IMR-90 (cell line): ENCODE results near the gene CYB5R4. TPM values are rescaled to one million over a fixed set of nuclear protein-coding genes. Genes with fewer than 3 reads are reported as not detected.

Experiments
- ATAC-seq: fragments of 200-7000 bp; cut with Tn5 transposase; 2 replicates; pipeline ENCODE4 v1.9.1; 2020; ENCODE audit warnings: low read depth, mild to moderate bottlenecking, moderate library complexity
- BruUV-seq: library from RNA; stranded (reverse); fragments of 400-500 nt; replicated peaks from 2 replicates; lab custom pipeline; 2021; lab: Mats Ljungman, UMichigan
- CTCF ChIA-PET: fragments of 300-600 bp; formaldehyde crosslinking; extraction: SDS; loops from one replicate; lab custom pipeline; 2021; ENCODE audit warnings: antibody characterized with exemption; lab: Yijun Ruan, JAX
- POLR2A ChIA-PET: fragments of 300-600 bp; sonication (Branson Sonifier 250); formaldehyde crosslinking; loops from one replicate; lab custom pipeline; 2022; ENCODE audit warnings: antibody characterized with exemption; ENCODE audit not compliant: unreplicated experiment; lab: Charles Lee
- DNase-seq: peaks from one replicate; pipeline ENCODE4 v3.0.0; 2013
- H2AFZ ChIP-seq: replicated peaks from 2 replicates; pipeline ENCODE3; 2013; ENCODE audit warnings: low read length, mild to moderate bottlenecking; ENCODE audit not compliant: poor library complexity
- H2AK5ac ChIP-seq: 2 replicates; pipeline ENCODE4 v1.6.1; 2013; ENCODE audit warnings: low read depth, low read length, inconsistent platforms
- H2AK9ac ChIP-seq: replicated peaks from 2 replicates; pipeline ENCODE3; 2013; ENCODE audit warnings: mild to moderate bottlenecking, low read depth, low read length, moderate library complexity; ENCODE audit not compliant: poor library complexity
- H2BK120ac ChIP-seq: 2 replicates; pipeline ENCODE4 v1.6.1; 2013; ENCODE audit warnings: low read depth, low read length, inconsistent platforms
- H2BK15ac ChIP-seq: 3 replicates; pipeline ENCODE4 v1.6.1; 2013; ENCODE audit warnings: low read depth, low read length, inconsistent platforms
- H2BK20ac ChIP-seq: 2 replicates; pipeline ENCODE4 v1.6.1; 2013; ENCODE audit warnings: low read depth, mild to moderate bottlenecking, inconsistent platforms, low read length, moderate library complexity
- H2BK5ac ChIP-seq: 2 replicates; pipeline ENCODE4 v1.6.1; 2013; ENCODE audit warnings: mild to moderate bottlenecking, low read depth, low read length, inconsistent platforms; ENCODE audit not compliant: poor library complexity, severe bottlenecking
- H3K14ac ChIP-seq: replicated peaks from 2 replicates; pipeline ENCODE4 v1.6.1; 2013; ENCODE audit warnings: low read depth, low read length, inconsistent platforms
- H3K18ac ChIP-seq: 2 replicates; pipeline ENCODE4 v1.6.1; 2013; ENCODE audit warnings: low read depth, low read length, control low read depth
- H3K23ac ChIP-seq: 2 replicates; pipeline ENCODE4 v1.6.1; 2013; ENCODE audit warnings: low read depth, low read length, inconsistent platforms
- H3K27ac ChIP-seq: 2 replicates; pipeline ENCODE4 v1.5.1; 2013; ENCODE audit warnings: mild to moderate bottlenecking, control low read depth, low read length; ENCODE audit not compliant: insufficient read depth
- H3K27me3 ChIP-seq: 2 replicates; pipeline ENCODE4 v1.6.1; 2013; ENCODE audit warnings: low read length; ENCODE audit not compliant: control insufficient read depth, insufficient read depth
- H3K36me3 ChIP-seq: 2 replicates; pipeline ENCODE4 v1.6.1; 2013; ENCODE audit warnings: low read length, mixed read lengths; ENCODE audit not compliant: control insufficient read depth, insufficient read depth
- H3K4ac ChIP-seq: 2 replicates; pipeline ENCODE4 v1.6.1; 2013; ENCODE audit warnings: low read depth, low read length, inconsistent platforms
- H3K4me1 ChIP-seq: 2 replicates; pipeline ENCODE4 v1.6.1; 2013; ENCODE audit warnings: low read length, mixed read lengths; ENCODE audit not compliant: control insufficient read depth, insufficient read depth
- H3K4me2 ChIP-seq: 2 replicates; pipeline ENCODE4 v1.6.1; 2013; ENCODE audit warnings: low read depth, mild to moderate bottlenecking, control low read depth, low read length, moderate library complexity
- H3K4me3 ChIP-seq: 2 replicates; pipeline ENCODE4 v1.5.1; 2013; ENCODE audit warnings: low read depth, mild to moderate bottlenecking, control low read depth, low read length, moderate library complexity; ENCODE audit not compliant: insufficient read depth
- H3K56ac ChIP-seq: 2 replicates; pipeline ENCODE4 v1.6.1; 2013; ENCODE audit warnings: low read length, inconsistent platforms; ENCODE audit not compliant: insufficient read depth; ENCODE audit errors: extremely low read depth
- H3K79me1 ChIP-seq, 2 experiments: 2 replicates each; pipeline ENCODE4 v1.6.1; 2013; ENCODE audit warnings: low read length in 2 of 2, inconsistent platforms in 1 of 2, low read depth in 1 of 2
- H3K9ac ChIP-seq: 2 replicates; pipeline ENCODE4 v1.6.1; 2013; ENCODE audit warnings: low read depth, low read length, control low read depth
- H3K9me1 ChIP-seq: 2 replicates; pipeline ENCODE4 v1.6.1; 2013; ENCODE audit warnings: low read length, inconsistent platforms; ENCODE audit not compliant: insufficient read depth
- H3K9me3 ChIP-seq: 2 replicates; pipeline ENCODE4 v1.6.1; 2013; ENCODE audit warnings: low read length; ENCODE audit not compliant: control insufficient read depth, insufficient read depth
- H4K20me1 ChIP-seq: 2 replicates; pipeline ENCODE4 v1.6.1; 2013; ENCODE audit warnings: low read length, inconsistent platforms; ENCODE audit not compliant: insufficient read depth
- H4K5ac ChIP-seq: 2 replicates; pipeline ENCODE4 v1.6.1; 2013; ENCODE audit warnings: mild to moderate bottlenecking, low read depth, low read length, control low read depth
- H4K8ac ChIP-seq, 2 experiments: 2 replicates each; pipeline ENCODE4 v1.6.1; 2013; ENCODE audit warnings: low read depth in 2 of 2, low read length in 2 of 2, control low read depth in 1 of 2, inconsistent platforms in 1 of 2
- H4K91ac ChIP-seq: 2 replicates; pipeline ENCODE4 v1.6.1; 2013; ENCODE audit warnings: low read depth, low read length, inconsistent platforms; ENCODE audit not compliant: insufficient read depth
- BHLHE40 ChIP-seq: fragments of 150-350 bp; IDR thresholded peaks from 2 replicates; pipeline ENCODE4 v1.6.1; 2016; ENCODE audit warnings: mild to moderate bottlenecking, low read depth, low read length
- ELK1 ChIP-seq: fragments of 150-350 bp; IDR thresholded peaks from 2 replicates; pipeline ENCODE4 v1.6.1; 2016; ENCODE audit warnings: low read depth, mild to moderate bottlenecking, low read length, moderate library complexity, borderline replicate concordance
- FOS ChIP-seq: fragments of 150-350 bp; IDR thresholded peaks from 2 replicates; pipeline ENCODE4 v1.6.1; 2016; ENCODE audit warnings: low read depth, low read length
- NFE2L2 ChIP-seq: fragments of 150-350 bp; IDR thresholded peaks from 2 replicates; pipeline ENCODE4 v1.6.1; 2016; ENCODE audit warnings: low read depth, mild to moderate bottlenecking, low read length
- POLR2A ChIP-seq: IDR thresholded peaks from 2 replicates; pipeline ENCODE4 v1.6.1; 2012; ENCODE audit warnings: mild to moderate bottlenecking, low read depth, low read length
- SMC3 ChIP-seq: fragments of 150-350 bp; IDR thresholded peaks from 2 replicates; pipeline ENCODE4 v1.6.1; 2016; ENCODE audit warnings: low read depth, mild to moderate bottlenecking, antibody characterized with exemption, low read length, moderate library complexity
- WGBS, 2 experiments: methylation state at CpG; one replicate each; pipeline versions ENCODE4 v1.1.5 to v1.1.7; 2013; ENCODE audit warnings: missing lambda C conversion rate in 2 of 2; ENCODE audit not compliant: insufficient read length in 1 of 2; ENCODE audit errors: extremely low coverage in 2 of 2; 5-methylcytosine and 5-hydroxymethylcytosine counted together
- dilution Hi-C: fragments of 300-500 bp; cut with HindIII; formaldehyde crosslinking; loops from one replicate; pipeline ENCODE4 v1.14.3; 2018; ENCODE audit warnings: low sequenced_read_pairs; ENCODE audit not compliant: unreplicated experiment
- in situ Hi-C: fragments of 300-500 bp; cut with MboI; formaldehyde crosslinking; loops from 3 replicates; pipeline ENCODE4 v1.14.3; 2019; ENCODE audit warnings: low sequenced_read_pairs, inconsistent platforms, mixed read lengths
- intact Hi-C: fragments of 100-400 bp; cut with micrococcal nuclease; formaldehyde crosslinking; loops from 2 replicates; pipeline ENCODE4 v1.10.0; 2022
- polyA plus RNA-seq, 3 experiments: library from polyadenylated mRNA; depleted of rRNA; stranded (reverse); fragments of >200 nt; gene quantifications; 2 replicates each; pipeline ENCODE4 v1.2.3, GENCODE V29; 2012; ENCODE audit warnings: low replicate concordance in 1 of 3
- total RNA-seq: library from RNA; depleted of rRNA; stranded (reverse); fragments of >200 nt; gene quantifications from 2 replicates; pipeline ENCODE4 v1.2.3, GENCODE V29; 2012
- TF ChIP-seq, protein P1 (sequence below): fragments of 150-350 bp; IDR thresholded peaks from 2 replicates; pipeline ENCODE4 v1.6.1; 2017; ENCODE audit warnings: mild to moderate bottlenecking, antibody characterized with exemption, low read length, low read depth

Gene CYB5R4
- total and polyA plus RNA-seq, 2 of the 4 experiments (the other 2 are of a cell fraction), result 3.2 to 6.1 TPM

DNA sequence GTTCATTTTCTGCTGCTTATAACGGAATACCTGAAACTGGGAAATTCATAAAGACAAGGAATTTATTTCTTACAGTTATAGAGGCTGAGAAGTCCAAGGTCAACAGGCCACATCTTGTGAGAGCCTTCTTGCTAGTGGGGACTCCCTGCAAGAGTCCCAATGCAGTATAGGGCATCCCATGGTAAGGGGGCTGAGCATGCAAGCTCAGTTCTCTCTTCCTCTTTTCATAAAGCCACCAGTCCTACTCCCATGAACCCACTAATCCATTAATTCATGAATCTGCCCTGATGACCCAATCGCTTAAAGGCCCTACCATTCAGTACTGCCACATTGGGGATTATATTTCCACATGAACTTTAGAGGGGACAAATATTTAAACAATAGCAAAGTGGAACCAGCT lies 26.5 kb downstream of the CYB5R4 start:
- no peaks in the 10 kb centered on the region for H3K27me3 ChIP-seq
- no peak overlapping the region for H3K27ac ChIP-seq
- no peak overlapping the region for H2AK9ac ChIP-seq
- H3K9me1 ChIP-seq, result no peaks in the 10 kb centered on the region
- H2BK20ac ChIP-seq, result no peak overlapping the region
- H2AFZ ChIP-seq, result no peak overlapping the region
- no peak overlapping the region for H2BK15ac ChIP-seq
- no peak overlapping the region for H2AK5ac ChIP-seq
- no CpG with 5 or more reads among the region's 2 CpGs for WGBS, 2 experiments
- no TSS peak for BruUV-seq
- H4K8ac ChIP-seq, result no peak overlapping the region
- no peak overlapping the region for H3K4me2 ChIP-seq
- no peak overlapping the region for H2BK120ac ChIP-seq
- ChIA-PET POLR2A (no interaction called here), CTCF (interaction anchor here (1.3 kb wide), 1 partner anchor 341 kb away, joined by 5 read pairs; the partner anchor contains the start of gene CEP162)
- DNase-seq (no peak), ATAC-seq (no peak)
- no peak overlapping the region for H3K23ac ChIP-seq
- no peak overlapping the region for H2BK5ac ChIP-seq
- peaks cover 8 to 11% of the 10 kb centered on the region in 2 experiments; a peak in 2 of 4 replicates for H3K79me1 ChIP-seq
- H3K36me3 ChIP-seq, result no peaks in the 10 kb centered on the region
- H4K5ac ChIP-seq, result no peak overlapping the region
- H3K9me3 ChIP-seq, result no peaks in the 10 kb centered on the region
- TF ChIP-seq POLR2A (no peak), ELK1 (no peak), NFE2L2 (no peak), FOS (no peak), BHLHE40 (no peak), SMC3 (no peak)
- TF ChIP-seq, protein P1, sequence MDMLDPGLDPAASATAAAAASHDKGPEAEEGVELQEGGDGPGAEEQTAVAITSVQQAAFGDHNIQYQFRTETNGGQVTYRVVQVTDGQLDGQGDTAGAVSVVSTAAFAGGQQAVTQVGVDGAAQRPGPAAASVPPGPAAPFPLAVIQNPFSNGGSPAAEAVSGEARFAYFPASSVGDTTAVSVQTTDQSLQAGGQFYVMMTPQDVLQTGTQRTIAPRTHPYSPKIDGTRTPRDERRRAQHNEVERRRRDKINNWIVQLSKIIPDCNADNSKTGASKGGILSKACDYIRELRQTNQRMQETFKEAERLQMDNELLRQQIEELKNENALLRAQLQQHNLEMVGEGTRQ, result no peak
- H3K9ac ChIP-seq, result no peak overlapping the region
- intact Hi-C loops, result loop anchor here (2.0 to 10.0 kb wide), 2 partner anchors 537 to 1439 kb away; no protein-coding TSS in a partner anchor
- no peak overlapping the region for H3K18ac ChIP-seq
- H3K4me3 ChIP-seq, result no peak overlapping the region
- in situ Hi-C loops, result loop anchor here (25.0 kb wide), 1 partner anchor 1426 kb away; no protein-coding TSS in a partner anchor
- dilution Hi-C loops, result no loop called here
- H3K4ac ChIP-seq, result no peak overlapping the region
- H3K14ac ChIP-seq, result no peak overlapping the region
- H3K4me1 ChIP-seq, result no peaks in the 10 kb centered on the region
- no peaks in the 10 kb centered on the region; the same call in 1 of the 2 replicates for H4K20me1 ChIP-seq
- no peak overlapping the region for H3K56ac ChIP-seq
- H4K91ac ChIP-seq, result no peak overlapping the region
